Natural killer cell treated with Interleukin-12 subunit alpha and Interleukin-12 subunit beta and Interleukin-15 and Interleukin-18, amount 100 ng/mL, for 72 hours (primary cell): ENCODE measurements around the gene ADORA3. TPM values are rescaled to one million over a fixed set of nuclear protein-coding genes. Genes with fewer than 3 reads are reported as not detected.
A peak's percentile ranks its signal among the peaks of the same experiment; 100 is the strongest.

Experiments used
- ATAC-seq, 2 donors: fragments of 150-1000 bp; cut with Tn5 transposase in 1 of 2; sonication (Bioruptor Pico), chemical (Tn5 transposase) in 1 of 2; 2 replicates each; pipeline ENCODE4 v1.10.0; 2021
- DNase-seq: peaks from one replicate; pipeline ENCODE4 v3.0.0; 2022; ENCODE audit warnings: low spot score
- H3K27ac Mint-ChIP-seq, 2 donors: 1 replicate in 1 of 2; 2 replicates in 1 of 2; pipeline ENCODE4 v1.8.0; 2022; ENCODE audit warnings: mixed read lengths in 2 of 2, mild to moderate bottlenecking in 1 of 2, moderate library complexity in 1 of 2
- H3K27me3 Mint-ChIP-seq, 2 donors: 1 replicate in 1 of 2; 2 replicates in 1 of 2; pipeline ENCODE4 v1.8.0; 2022; ENCODE audit warnings: mixed read lengths in 2 of 2
- H3K36me3 Mint-ChIP-seq: one replicate; pipeline ENCODE4 v1.8.0; 2022; ENCODE audit warnings: mixed read lengths
- H3K4me1 Mint-ChIP-seq, 2 donors: 1 replicate in 1 of 2; 2 replicates in 1 of 2; pipeline ENCODE4 v1.8.0; 2022; ENCODE audit warnings: low read depth in 2 of 2, mixed read lengths in 2 of 2, mild to moderate bottlenecking in 1 of 2
- H3K4me3 Mint-ChIP-seq: one replicate; pipeline ENCODE4 v1.8.0; 2022; ENCODE audit warnings: mixed read lengths
- H3K9me3 Mint-ChIP-seq: 2 replicates; pipeline ENCODE4 v1.8.0; 2022; ENCODE audit warnings: mixed read lengths
- total RNA-seq, 2 donors: library from RNA; stranded (reverse); gene quantifications; one replicate each; pipeline ENCODE4 v1.2.3, GENCODE V29; 2022

ADORA3 gene
- total RNA-seq, 2 donors from 2014 or later, result not detected

- ATAC-seq, result no peak
These were observed 40.3 kb downstream of the ADORA3 start for GRCh38 chr1:111463029-111463683.

GRCh38 chr1:111462370-111463028 lies 40.9 kb downstream of the ADORA3 start:
- no peak for ATAC-seq
- H3K27me3 Mint-ChIP-seq, result no peaks in the 10 kb centered on the region
- DNase-seq, result no peak
- H3K36me3 Mint-ChIP-seq, result peaks cover 36% of the 10 kb centered on the region
- no peak overlapping the region for H3K27ac Mint-ChIP-seq
- no peaks in the 10 kb centered on the region for H3K9me3 Mint-ChIP-seq
- peaks cover 2 to 10% of the 10 kb centered on the region in 2 donors for H3K4me1 Mint-ChIP-seq
- H3K4me3 Mint-ChIP-seq, result no peak overlapping the region

More at GRCh38 chr1:111463029-111463683, 40.3 kb downstream of the ADORA3 start:
- H3K4me3 Mint-ChIP-seq, result no peak overlapping the region
- peak overlapping the region; percentile 18 to 21 for H3K27ac Mint-ChIP-seq
- no peak for DNase-seq
- H3K4me1 Mint-ChIP-seq, result peaks cover 2 to 10% of the 10 kb centered on the region in 2 donors
- peaks cover 30% of the 10 kb centered on the region for H3K36me3 Mint-ChIP-seq
- H3K9me3 Mint-ChIP-seq, result no peaks in the 10 kb centered on the region
- no peaks in the 10 kb centered on the region for H3K27me3 Mint-ChIP-seq

GRCh38 chr1:111461765-111462164 lies 41.7 kb downstream of the ADORA3 start:
- DNase-seq (no peak), ATAC-seq (no peak)
- H3K36me3 Mint-ChIP-seq, result peaks cover 37% of the 10 kb centered on the region
- H3K4me1 Mint-ChIP-seq, result peaks cover 2 to 10% of the 10 kb centered on the region in 2 donors
- no peaks in the 10 kb centered on the region for H3K27me3 Mint-ChIP-seq
- H3K27ac Mint-ChIP-seq, result no peak overlapping the region
- no peaks in the 10 kb centered on the region for H3K9me3 Mint-ChIP-seq
- no peak overlapping the region for H3K4me3 Mint-ChIP-seq

- Mint-ChIP-seq H3K4me1 (peaks cover 40 to 41% of the 10 kb centered on the region in 2 donors), H3K27ac (peak overlapping the region; percentile 23 to 76), H3K36me3 (peaks cover 35% of the 10 kb centered on the region), H3K27me3 (no peaks in the 10 kb centered on the region), H3K4me3 (peak overlapping the region; percentile 60), H3K9me3 (no peaks in the 10 kb centered on the region)
- no peak for ATAC-seq
- no peak for DNase-seq
These were observed 47.8 kb downstream of the ADORA3 start for GRCh38 chr1:111455642-111456031.

- peak overlapping the region; percentile 60 for H3K4me3 Mint-ChIP-seq
- peaks cover 41 to 47% of the 10 kb centered on the region in 2 donors for H3K4me1 Mint-ChIP-seq
- H3K27ac Mint-ChIP-seq, result peak overlapping the region; percentile 23 to 76
- peak in 1 of 2 donors; percentile 78 for ATAC-seq
- no peaks in the 10 kb centered on the region for H3K27me3 Mint-ChIP-seq
- H3K9me3 Mint-ChIP-seq, result no peaks in the 10 kb centered on the region
- H3K36me3 Mint-ChIP-seq, result peaks cover 34% of the 10 kb centered on the region
- DNase-seq, result no peak
These were observed 48.4 kb downstream of the ADORA3 start for GRCh38 chr1:111454859-111455641.

GRCh38 chr1:111453706-111454105 lies 49.7 kb downstream of the ADORA3 start:
- Mint-ChIP-seq H3K9me3 (no peaks in the 10 kb centered on the region), H3K36me3 (peaks cover 37% of the 10 kb centered on the region), H3K4me1 (peaks cover 51 to 57% of the 10 kb centered on the region in 2 donors), H3K4me3 (no peak overlapping the region), H3K27ac (no peak overlapping the region), H3K27me3 (no peaks in the 10 kb centered on the region)
- ATAC-seq, result no peak
- no peak for DNase-seq

GRCh38 chr1:111452581-111452980 lies 50.9 kb downstream of the ADORA3 start:
- Mint-ChIP-seq H3K27me3 (no peaks in the 10 kb centered on the region), H3K9me3 (no peaks in the 10 kb centered on the region), H3K36me3 (peaks cover 31% of the 10 kb centered on the region), H3K27ac (peak overlapping the region in 1 of 2 donors; percentile 100), H3K4me1 (peaks cover 58 to 66% of the 10 kb centered on the region in 2 donors), H3K4me3 (peak overlapping the region; percentile 5)
- ATAC-seq (no peak), DNase-seq (no peak)

GRCh38 chr1:111450185-111450584 lies 53.2 kb downstream of the ADORA3 start:
- peak overlapping the region; percentile 100 for H3K4me3 Mint-ChIP-seq
- no peaks in the 10 kb centered on the region for H3K9me3 Mint-ChIP-seq
- peaks cover 25% of the 10 kb centered on the region for H3K36me3 Mint-ChIP-seq
- DNase-seq (no peak), ATAC-seq (no peak)
- H3K27me3 Mint-ChIP-seq, result no peaks in the 10 kb centered on the region
- H3K27ac Mint-ChIP-seq, result peak overlapping the region; percentile 100
- peaks cover 60 to 69% of the 10 kb centered on the region in 2 donors for H3K4me1 Mint-ChIP-seq

- no peaks in the 10 kb centered on the region for H3K9me3 Mint-ChIP-seq
- peaks cover 56 to 64% of the 10 kb centered on the region in 2 donors for H3K4me1 Mint-ChIP-seq
- H3K4me3 Mint-ChIP-seq, result peak overlapping the region; percentile 100
- peaks cover 25% of the 10 kb centered on the region for H3K36me3 Mint-ChIP-seq
- ATAC-seq (no peak), DNase-seq (no peak)
- H3K27ac Mint-ChIP-seq, result peak overlapping the region; percentile 100
- H3K27me3 Mint-ChIP-seq, result no peaks in the 10 kb centered on the region
These were observed 53.8 kb downstream of the ADORA3 start for GRCh38 chr1:111449703-111450017.

Other genes with a start within 250 kb of the ADORA3 start
- not detected for gene CHIA, start 212.8 kb downstream of the ADORA3 start, total RNA-seq
- 1 to 10 TPM; 1.1 to 1.6 TPM for gene OVGP1, start 75.9 kb downstream of the ADORA3 start, total RNA-seq
- gene WDR77, start 54.4 kb downstream of the ADORA3 start, total RNA-seq, result 10 to 100 TPM; 27.6 to 67.1 TPM
- gene ATP5PB, start 54.2 kb downstream of the ADORA3 start, total RNA-seq, result 100 to 1,000 TPM; 188 to 272 TPM
- gene C1orf162, start 29.6 kb downstream of the ADORA3 start, total RNA-seq, result 1 to 10 TPM; 3.3 to 3.9 TPM
- not detected for gene TMIGD3, start within 50 bp of the ADORA3 start, total RNA-seq
- gene RAP1A, start 116.2 kb upstream of the ADORA3 start, total RNA-seq, result 100 to 1,000 TPM in 1 of 2 donors, 10 to 100 TPM in 1; 97.8 to 138 TPM
- gene INKA2, start 235.8 kb upstream of the ADORA3 start, total RNA-seq, result under 1 TPM in 1 of 2 donors, not detected in 1; 0.45 TPM